Measurements from ENCODE around the gene SERPINA4. TPM values are rescaled to one million over a fixed set of nuclear protein-coding genes. Genes with fewer than 3 reads are reported as not detected.

SERPINA4 gene
- total RNA-seq, 4 donors from 2014 or later = not detected

DNA sequence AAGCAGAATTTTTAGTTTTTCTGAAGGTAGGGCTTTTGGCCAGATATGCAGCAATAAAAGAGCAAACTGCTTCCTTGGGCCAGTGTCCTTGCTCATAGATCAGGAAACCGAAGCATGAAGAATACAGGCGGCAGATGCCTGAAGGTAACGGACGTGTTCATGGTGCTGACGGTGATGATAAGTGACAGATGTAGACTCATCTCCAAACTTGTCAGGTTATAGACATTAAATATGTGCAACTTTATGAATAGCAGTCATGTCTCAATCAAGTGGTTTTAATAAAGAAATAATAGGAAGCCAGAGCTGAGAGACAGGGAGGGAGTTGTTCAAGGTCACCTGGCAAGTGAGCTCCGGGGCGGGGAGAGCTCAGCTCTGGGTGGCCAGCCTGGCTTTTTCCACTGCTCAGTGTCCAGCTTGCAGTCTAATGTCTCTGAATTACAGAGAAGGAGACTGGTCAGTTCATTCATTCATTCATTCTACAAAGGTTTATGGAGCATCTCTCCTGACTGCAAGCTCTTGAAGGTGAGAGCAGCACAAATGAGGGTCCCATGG, 21.0 kb downstream of the SERPINA4 start:
- Histone ChIP-seq H3K9me3 (no peaks in the 10 kb centered on the region), H3K36me3 (no peaks in the 10 kb centered on the region), H3K4me1 (peaks cover 10% of the 10 kb centered on the region), H3K27me3 (no peaks in the 10 kb centered on the region), H3K4me3 (no peak overlapping the region), H3K27ac (peak overlapping the region; percentile 35)
- WGBS = 66% methylated on average over 7 of the region's 7 CpGs
- TF ChIP-seq, protein P1, sequence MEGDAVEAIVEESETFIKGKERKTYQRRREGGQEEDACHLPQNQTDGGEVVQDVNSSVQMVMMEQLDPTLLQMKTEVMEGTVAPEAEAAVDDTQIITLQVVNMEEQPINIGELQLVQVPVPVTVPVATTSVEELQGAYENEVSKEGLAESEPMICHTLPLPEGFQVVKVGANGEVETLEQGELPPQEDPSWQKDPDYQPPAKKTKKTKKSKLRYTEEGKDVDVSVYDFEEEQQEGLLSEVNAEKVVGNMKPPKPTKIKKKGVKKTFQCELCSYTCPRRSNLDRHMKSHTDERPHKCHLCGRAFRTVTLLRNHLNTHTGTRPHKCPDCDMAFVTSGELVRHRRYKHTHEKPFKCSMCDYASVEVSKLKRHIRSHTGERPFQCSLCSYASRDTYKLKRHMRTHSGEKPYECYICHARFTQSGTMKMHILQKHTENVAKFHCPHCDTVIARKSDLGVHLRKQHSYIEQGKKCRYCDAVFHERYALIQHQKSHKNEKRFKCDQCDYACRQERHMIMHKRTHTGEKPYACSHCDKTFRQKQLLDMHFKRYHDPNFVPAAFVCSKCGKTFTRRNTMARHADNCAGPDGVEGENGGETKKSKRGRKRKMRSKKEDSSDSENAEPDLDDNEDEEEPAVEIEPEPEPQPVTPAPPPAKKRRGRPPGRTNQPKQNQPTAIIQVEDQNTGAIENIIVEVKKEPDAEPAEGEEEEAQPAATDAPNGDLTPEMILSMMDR (IDR thresholded peaks at IDR 0.05) = no peak
- no peak for TF ChIP-seq EP300 (IDR thresholded peaks at IDR 0.05)
- TF ChIP-seq POLR2A (IDR thresholded peaks at IDR 0.05) = no peak
- TF ChIP-seq POLR2AphosphoS5 (IDR thresholded peaks at IDR 0.05) = no peak
- DNase-seq (ENCODE audit: low spot score in 2 of 2) = no peak

DNA sequence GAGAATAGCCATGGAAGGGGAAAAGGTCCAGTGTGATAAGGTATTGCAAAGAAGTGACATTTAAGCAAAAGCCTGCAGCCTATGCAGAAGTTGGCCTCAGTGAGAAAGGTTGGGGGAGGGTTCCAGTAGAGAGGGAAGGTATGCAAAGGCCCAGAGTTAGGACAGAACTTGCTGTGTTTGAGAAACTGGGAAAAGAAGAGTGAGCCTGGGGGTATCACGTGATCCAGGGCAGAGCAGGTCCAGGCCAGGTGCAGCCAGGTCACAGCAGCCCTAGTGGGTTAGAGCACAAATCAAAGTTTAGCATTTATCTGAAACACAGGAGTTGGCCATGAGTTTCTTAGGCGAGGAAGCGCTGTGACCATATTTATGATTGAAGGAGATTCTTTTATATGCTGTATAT, 21.6 kb downstream of the SERPINA4 start:
- H3K36me3 ChIP-seq = no peaks in the 10 kb centered on the region
- 62% methylated on average over 3 of the region's 3 CpGs for WGBS
- H3K27me3 ChIP-seq = no peaks in the 10 kb centered on the region
- no peak for DNase-seq (ENCODE audit: low spot score in 2 of 2)
- TF ChIP-seq POLR2A (IDR thresholded peaks at IDR 0.05) = no peak
- TF ChIP-seq, protein P1 (IDR thresholded peaks at IDR 0.05) = no peak
- TF ChIP-seq EP300 (IDR thresholded peaks at IDR 0.05) = no peak
- TF ChIP-seq POLR2AphosphoS5 (IDR thresholded peaks at IDR 0.05) = no peak
- H3K4me1 ChIP-seq = peaks cover 10% of the 10 kb centered on the region
- H3K27ac ChIP-seq = peak overlapping the region; percentile 35
- no peaks in the 10 kb centered on the region for H3K9me3 ChIP-seq
- H3K4me3 ChIP-seq = no peak overlapping the region

DNA sequence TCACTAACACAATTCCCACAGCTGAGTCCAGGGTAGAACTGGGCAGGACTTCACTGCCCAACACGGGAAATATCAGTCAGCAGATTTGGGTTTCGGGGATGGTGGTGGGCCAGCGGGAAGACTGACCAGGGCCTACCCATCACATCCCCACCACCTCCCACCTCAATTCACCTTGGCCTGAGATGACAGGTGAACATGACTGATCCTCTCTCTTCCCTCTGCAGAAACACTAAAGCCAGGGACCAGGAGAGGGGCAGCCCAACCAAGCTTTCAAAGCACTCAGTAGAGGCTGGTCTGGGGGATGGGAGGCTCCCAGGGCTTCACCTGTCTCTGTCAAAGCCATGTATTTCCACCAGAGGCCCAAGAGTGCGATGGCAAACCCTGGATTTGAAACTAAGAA, 22.3 kb downstream of the SERPINA4 start:
- TF ChIP-seq POLR2A (IDR thresholded peaks at IDR 0.05) (no peak), POLR2AphosphoS5 (IDR thresholded peaks at IDR 0.05) (no peak), EP300 (IDR thresholded peaks at IDR 0.05) (no peak)
- TF ChIP-seq, protein P1 (IDR thresholded peaks at IDR 0.05) = no peak
- Histone ChIP-seq H3K4me3 (no peak overlapping the region), H3K4me1 (peaks cover 10% of the 10 kb centered on the region), H3K36me3 (no peaks in the 10 kb centered on the region), H3K9me3 (no peaks in the 10 kb centered on the region), H3K27me3 (no peaks in the 10 kb centered on the region), H3K27ac (no peak overlapping the region)
- whole genome bisulfite sequencing = 98% methylated on average over 4 of the region's 4 CpGs
- no peak for DNase-seq (ENCODE audit: low spot score in 2 of 2)

DNA sequence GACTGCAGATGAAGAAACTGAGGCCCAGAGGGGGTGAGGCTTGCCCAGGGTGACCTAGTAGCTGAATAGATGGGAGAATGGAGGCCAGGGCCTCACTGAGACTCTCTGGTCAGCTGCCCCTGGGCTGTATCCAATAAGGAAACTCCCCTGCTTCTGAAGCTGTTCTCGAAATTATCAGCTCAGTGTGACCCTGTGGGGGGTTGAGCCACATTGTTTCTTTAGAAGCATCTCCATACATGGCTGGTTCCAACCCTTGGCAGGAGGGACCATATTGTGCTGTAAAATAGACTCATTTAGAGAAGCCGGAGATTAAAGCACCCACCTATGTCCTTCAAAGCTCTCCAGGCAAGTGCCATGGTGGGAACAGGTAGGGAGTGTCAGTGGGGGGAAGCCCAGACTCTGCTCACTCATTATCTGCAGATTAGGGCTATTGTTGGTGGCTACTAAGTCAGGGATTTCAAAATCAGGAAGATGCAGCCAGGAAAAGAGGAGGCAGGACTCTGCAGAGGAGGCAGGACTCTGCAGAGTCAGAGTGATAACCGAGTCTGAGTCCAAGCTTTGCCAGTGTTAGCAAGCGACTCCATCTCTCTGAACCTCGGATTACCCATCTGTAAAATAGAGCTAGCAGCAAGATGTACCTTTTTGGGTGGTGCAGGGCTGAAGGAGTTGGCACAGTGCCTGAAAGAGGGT, 23.5 kb downstream of the SERPINA4 start:
- 65% methylated on average over 5 of the region's 5 CpGs for WGBS
- Histone ChIP-seq H3K9me3 (no peaks in the 10 kb centered on the region), H3K4me3 (no peak overlapping the region), H3K27me3 (no peaks in the 10 kb centered on the region), H3K27ac (no peak overlapping the region), H3K36me3 (no peaks in the 10 kb centered on the region), H3K4me1 (peaks cover 10% of the 10 kb centered on the region)
- DNase-seq (ENCODE audit: low spot score in 2 of 2) = no peak
- no peak for TF ChIP-seq POLR2A (IDR thresholded peaks at IDR 0.05)
- no peak for TF ChIP-seq POLR2AphosphoS5 (IDR thresholded peaks at IDR 0.05)
- TF ChIP-seq, protein P1 (IDR thresholded peaks at IDR 0.05) = no peak
- TF ChIP-seq EP300 (IDR thresholded peaks at IDR 0.05) = no peak

DNA sequence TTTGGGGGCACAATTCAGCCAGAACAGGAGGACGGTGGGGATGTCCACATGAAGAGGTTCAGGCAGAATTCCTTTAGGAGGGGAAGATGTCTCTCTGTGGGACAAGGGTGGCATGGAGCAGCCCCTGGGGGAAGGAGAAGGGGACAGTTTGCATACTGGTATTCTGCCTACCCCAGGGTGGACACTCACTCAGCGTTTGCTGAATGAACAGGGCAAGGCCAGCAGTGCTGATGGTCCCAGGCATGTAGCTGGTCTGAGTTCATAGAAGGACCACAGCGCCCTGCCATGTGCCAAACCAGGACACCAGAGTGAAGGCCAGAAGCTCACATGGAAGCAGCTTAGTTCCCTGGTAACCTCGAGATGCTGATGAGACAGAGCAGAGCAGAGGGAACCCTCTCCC, 25.4 kb downstream of the SERPINA4 start:
- H3K27ac ChIP-seq = no peak overlapping the region
- H3K27me3 ChIP-seq = no peaks in the 10 kb centered on the region
- H3K36me3 ChIP-seq = no peaks in the 10 kb centered on the region
- WGBS = 97% methylated on average over 4 of the region's 4 CpGs
- H3K9me3 ChIP-seq = no peaks in the 10 kb centered on the region
- H3K4me3 ChIP-seq = no peak overlapping the region
- DNase-seq (ENCODE audit: low spot score in 2 of 2) = no peak
- H3K4me1 ChIP-seq = peaks cover under 1% of the 10 kb centered on the region
- TF ChIP-seq POLR2A (IDR thresholded peaks at IDR 0.05) (no peak), EP300 (IDR thresholded peaks at IDR 0.05) (no peak), POLR2AphosphoS5 (IDR thresholded peaks at IDR 0.05) (no peak)
- TF ChIP-seq, protein P1 (IDR thresholded peaks at IDR 0.05) = no peak

All from suprapubic skin (tissue), 4 donors.